ENCODE measurements around the gene ALK.

The ALK gene

GRCh38 chr2:29715655-29716054, 205.7 kb downstream of the ALK start:
- DNase-seq (ENCODE audit: low read depth in 2 of 2), result no peak

- no peak for DNase-seq (ENCODE audit: low read depth in 2 of 2)
Observed at GRCh38 chr2:29714333-29714732, 207.1 kb downstream of the ALK start.

- DNase-seq (ENCODE audit: low read depth in 2 of 2), result no peak
Observed at GRCh38 chr2:29706171-29706720, 215.1 kb downstream of the ALK start.

GRCh38 chr2:29705616-29706015, 215.8 kb downstream of the ALK start:
- DNase-seq (ENCODE audit: low read depth in 2 of 2), result no peak

- DNase-seq (ENCODE audit: low read depth in 2 of 2), result no peak
Observed at GRCh38 chr2:29703336-29703735, 218.1 kb downstream of the ALK start.

- DNase-seq (ENCODE audit: low read depth in 2 of 2), result no peak
Observed at GRCh38 chr2:29702276-29702675, 219.1 kb downstream of the ALK start.

- no peak for DNase-seq (ENCODE audit: low read depth in 2 of 2)
Observed at GRCh38 chr2:29700560-29700959, 220.8 kb downstream of the ALK start.

GRCh38 chr2:29699045-29699444, 222.3 kb downstream of the ALK start:
- no peak for DNase-seq (ENCODE audit: low read depth in 2 of 2)

- DNase-seq (ENCODE audit: low read depth in 2 of 2), result no peak
Observed at GRCh38 chr2:29698216-29698615, 223.2 kb downstream of the ALK start.

GRCh38 chr2:29697715-29698114, 223.7 kb downstream of the ALK start:
- DNase-seq (ENCODE audit: low read depth in 2 of 2), result no peak

- DNase-seq (ENCODE audit: low read depth in 2 of 2), result no peak
Observed at GRCh38 chr2:29697181-29697580, 224.2 kb downstream of the ALK start.

- no peak for DNase-seq (ENCODE audit: low read depth in 2 of 2)
Observed at GRCh38 chr2:29694741-29695140, 226.6 kb downstream of the ALK start.

- no peak for DNase-seq (ENCODE audit: low read depth in 2 of 2)
Observed at GRCh38 chr2:29691391-29691950, 229.9 kb downstream of the ALK start.

- no peak for DNase-seq (ENCODE audit: low read depth in 2 of 2)
Observed at GRCh38 chr2:29689666-29690065, 231.7 kb downstream of the ALK start.

- no peak for DNase-seq (ENCODE audit: low read depth in 2 of 2)
Observed at GRCh38 chr2:29688429-29688828, 233.0 kb downstream of the ALK start.

- no peak for DNase-seq (ENCODE audit: low read depth in 2 of 2)
Observed at GRCh38 chr2:29687121-29687520, 234.3 kb downstream of the ALK start.

GRCh38 chr2:29676886-29677453, 244.4 kb downstream of the ALK start:
- no peak for DNase-seq (ENCODE audit: low read depth in 2 of 2)

- no peak for DNase-seq (ENCODE audit: low read depth in 2 of 2)
Observed at GRCh38 chr2:29664578-29664977, 256.8 kb downstream of the ALK start.

- no peak for DNase-seq (ENCODE audit: low read depth in 2 of 2)
Observed at GRCh38 chr2:29663268-29663667, 258.1 kb downstream of the ALK start.

GRCh38 chr2:29662861-29663260, 258.5 kb downstream of the ALK start:
- DNase-seq (ENCODE audit: low read depth in 2 of 2), result no peak

GRCh38 chr2:29660201-29660600, 261.2 kb downstream of the ALK start:
- DNase-seq (ENCODE audit: low read depth in 2 of 2), result no peak

- DNase-seq (ENCODE audit: low read depth in 2 of 2), result no peak
Observed at GRCh38 chr2:29659178-29659577, 262.2 kb downstream of the ALK start.

- no peak for DNase-seq (ENCODE audit: low read depth in 2 of 2)
Observed at GRCh38 chr2:29657674-29658073, 263.7 kb downstream of the ALK start.
